Loucy (cell line): ENCODE results near the gene TRAPPC12.

Experiments
- EZH2phosphoT487 ChIP-seq: fragments of 200-600 bp; IDR thresholded peaks from 2 replicates; pipeline ENCODE4 v1.6.1; 2018; ENCODE audit warnings: antibody characterized with exemption, mild to moderate bottlenecking, moderate library complexity, borderline replicate concordance
- TF ChIP-seq, protein P1 (sequence below): fragments of 200-600 bp; sonication (generic); conservative IDR thresholded peaks from 2 replicates; pipeline ENCODE4 v1.5.1; 2014; ENCODE audit warnings: mild to moderate bottlenecking, antibody characterized with exemption, low read length

DNA sequence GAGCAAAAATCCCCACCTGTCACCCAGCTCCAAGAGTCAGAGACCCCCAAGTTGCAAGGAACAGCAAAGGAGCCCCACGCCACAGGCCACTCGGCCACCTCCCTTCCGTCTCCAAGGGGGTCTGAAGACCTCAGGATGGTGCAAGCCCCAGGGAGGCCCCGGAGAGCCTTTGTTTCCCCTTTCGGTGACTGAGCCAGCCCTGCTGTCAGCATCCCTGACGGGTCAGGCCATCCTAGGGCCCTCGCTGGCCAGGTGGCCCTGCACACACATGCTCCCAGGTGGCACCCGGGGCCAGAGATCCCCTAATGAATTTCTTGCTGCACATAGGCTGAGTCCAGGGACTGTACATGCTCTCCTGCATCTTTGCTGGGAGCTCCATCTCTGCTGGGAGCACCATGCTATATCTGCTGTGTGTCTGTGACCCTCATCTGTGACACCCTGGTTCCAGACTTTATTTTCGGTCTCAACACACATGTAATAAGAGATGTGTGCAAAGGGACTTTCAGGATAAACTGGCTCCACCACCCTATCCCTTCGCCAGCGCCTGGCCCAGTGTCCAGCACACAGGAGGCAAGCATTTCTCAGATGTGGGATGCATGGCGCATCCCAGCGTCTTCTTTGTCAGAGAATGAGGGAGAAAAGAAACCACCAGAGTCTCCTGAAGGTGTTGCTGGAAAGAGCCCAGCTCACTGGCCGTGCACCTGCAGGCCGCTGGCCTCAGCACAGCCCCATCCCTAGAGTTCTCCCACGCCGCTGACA lies 112.4 kb downstream of the TRAPPC12 start:
- TF ChIP-seq, protein P1, sequence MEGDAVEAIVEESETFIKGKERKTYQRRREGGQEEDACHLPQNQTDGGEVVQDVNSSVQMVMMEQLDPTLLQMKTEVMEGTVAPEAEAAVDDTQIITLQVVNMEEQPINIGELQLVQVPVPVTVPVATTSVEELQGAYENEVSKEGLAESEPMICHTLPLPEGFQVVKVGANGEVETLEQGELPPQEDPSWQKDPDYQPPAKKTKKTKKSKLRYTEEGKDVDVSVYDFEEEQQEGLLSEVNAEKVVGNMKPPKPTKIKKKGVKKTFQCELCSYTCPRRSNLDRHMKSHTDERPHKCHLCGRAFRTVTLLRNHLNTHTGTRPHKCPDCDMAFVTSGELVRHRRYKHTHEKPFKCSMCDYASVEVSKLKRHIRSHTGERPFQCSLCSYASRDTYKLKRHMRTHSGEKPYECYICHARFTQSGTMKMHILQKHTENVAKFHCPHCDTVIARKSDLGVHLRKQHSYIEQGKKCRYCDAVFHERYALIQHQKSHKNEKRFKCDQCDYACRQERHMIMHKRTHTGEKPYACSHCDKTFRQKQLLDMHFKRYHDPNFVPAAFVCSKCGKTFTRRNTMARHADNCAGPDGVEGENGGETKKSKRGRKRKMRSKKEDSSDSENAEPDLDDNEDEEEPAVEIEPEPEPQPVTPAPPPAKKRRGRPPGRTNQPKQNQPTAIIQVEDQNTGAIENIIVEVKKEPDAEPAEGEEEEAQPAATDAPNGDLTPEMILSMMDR = no peak
- no peak for TF ChIP-seq EZH2phosphoT487
